Keratinocyte (primary cell): ENCODE measurements around the gene KIAA0586.

Source experiments
- CTCF ChIP-seq, 3 experiments: IDR thresholded peaks in 1 of 3; conservative IDR thresholded peaks in 1 of 3; optimal IDR thresholded peaks in 1 of 3; 2 replicates in 2 of 3; 3 replicates in 1 of 3; pipeline versions ENCODE3 to v1.5.1; 2011; ENCODE audit warnings: low read length in 3 of 3, mild to moderate bottlenecking in 3 of 3, moderate library complexity in 2 of 3, control low read depth in 1 of 3, inconsistent platforms in 1 of 3; ENCODE audit not compliant: insufficient read depth in 2 of 3; ENCODE audit errors: extremely low read depth in 1 of 3
- EZH2 ChIP-seq: IDR thresholded peaks from one replicate; pipeline ENCODE4 v1.6.1; 2012; ENCODE audit warnings: inconsistent platforms, mild to moderate bottlenecking, low read length, moderate library complexity

GRCh38 chr14:58408681-58409215 is 18.8 kb upstream of the KIAA0586 start:
- TF ChIP-seq CTCF (optimal IDR thresholded peaks at IDR 0.05 in 1 of 3, IDR thresholded peaks at IDR 0.05 in 1 of 3, conservative IDR thresholded peaks at IDR 0.05 in 1 of 3; ENCODE audit: extremely low read depth in 1 of 3, insufficient read depth in 2 of 3, low read length in 3 of 3): no peak
- TF ChIP-seq EZH2: no peak
